HG03175 (cell line): ENCODE results near the gene SETBP1.

Experiments used
- ATAC-seq: cut with Tn5 transposase; IDR thresholded peaks from one replicate; pipeline ENCODE4 v1.9.1; 2021; ENCODE audit warnings: mild to moderate bottlenecking, moderate library complexity; ENCODE audit not compliant: unreplicated experiment

SETBP1 gene

GRCh38 chr18:44754567-44754966, 73.9 kb downstream of the SETBP1 start:
- ATAC-seq: no peak

GRCh38 chr18:44758861-44759631, 78.4 kb downstream of the SETBP1 start:
- ATAC-seq: peak; percentile 97

GRCh38 chr18:44759925-44760342, 79.2 kb downstream of the SETBP1 start:
- ATAC-seq: peak; percentile 53

GRCh38 chr18:44761812-44762211, 81.1 kb downstream of the SETBP1 start:
- no peak for ATAC-seq

- no peak for ATAC-seq
Measured at GRCh38 chr18:44763327-44763726, 82.6 kb downstream of the SETBP1 start.

GRCh38 chr18:44764863-44765262, 84.2 kb downstream of the SETBP1 start:
- ATAC-seq: no peak

GRCh38 chr18:44765456-44765855, 84.8 kb downstream of the SETBP1 start:
- no peak for ATAC-seq

GRCh38 chr18:44766450-44766849, 85.8 kb downstream of the SETBP1 start:
- no peak for ATAC-seq

GRCh38 chr18:44767807-44768206, 87.1 kb downstream of the SETBP1 start:
- ATAC-seq: no peak

- no peak for ATAC-seq
Measured at GRCh38 chr18:44770641-44771040, 90.0 kb downstream of the SETBP1 start.

GRCh38 chr18:44771572-44771955, 90.9 kb downstream of the SETBP1 start:
- no peak for ATAC-seq

- no peak for ATAC-seq
Measured at GRCh38 chr18:44771956-44772917, 91.5 kb downstream of the SETBP1 start.

- no peak for ATAC-seq
Measured at GRCh38 chr18:44773640-44774155, 93.0 kb downstream of the SETBP1 start.

GRCh38 chr18:44774191-44774590, 93.5 kb downstream of the SETBP1 start:
- no peak for ATAC-seq

- ATAC-seq: no peak
Measured at GRCh38 chr18:44777457-44778192, 96.9 kb downstream of the SETBP1 start.

- no peak for ATAC-seq
Measured at GRCh38 chr18:44778788-44779187, 98.1 kb downstream of the SETBP1 start.

GRCh38 chr18:44779753-44780292, 99.1 kb downstream of the SETBP1 start:
- ATAC-seq: no peak

GRCh38 chr18:44781886-44782285, 101.2 kb downstream of the SETBP1 start:
- no peak for ATAC-seq

- ATAC-seq: no peak
Measured at GRCh38 chr18:44782617-44783016, 101.9 kb downstream of the SETBP1 start.

GRCh38 chr18:44783371-44783770, 102.7 kb downstream of the SETBP1 start:
- no peak for ATAC-seq

- peak; percentile 14 for ATAC-seq
Measured at GRCh38 chr18:44786257-44786656, 105.6 kb downstream of the SETBP1 start.
